Measurements from ENCODE around the gene TLR1.

TLR1 gene

DNA sequence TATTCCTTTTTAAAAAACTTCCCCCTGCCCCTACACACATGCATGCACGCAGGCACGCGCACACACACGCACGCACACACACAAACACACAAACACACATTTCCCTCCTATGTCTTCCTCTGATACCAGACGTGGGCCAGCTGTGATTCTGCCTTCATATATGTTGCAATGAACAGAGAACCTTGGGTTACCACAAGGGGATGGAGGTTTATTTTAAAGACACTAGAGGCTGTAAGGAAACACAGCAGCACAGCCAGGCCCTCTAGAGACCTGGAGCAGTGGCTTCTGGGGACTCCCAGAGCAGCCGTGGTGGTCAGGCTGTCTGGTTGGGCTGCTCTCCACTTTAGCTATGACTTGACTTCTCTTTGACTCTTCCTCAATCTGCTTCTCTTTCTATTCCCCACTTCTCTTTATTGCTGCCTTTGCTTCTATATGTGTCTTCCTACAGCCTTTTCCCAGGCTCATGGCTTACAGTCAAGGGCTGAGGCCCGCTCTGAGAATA is 18.6 kb downstream of the TLR1 start:
- Histone ChIP-seq H3K9me3 (ENCODE audit: control insufficient read depth, insufficient read depth, low read depth, low read length) (no peaks in the 10 kb centered on the region), H3K27ac (ENCODE audit: extremely low read depth, low read depth, low read length) (no peak overlapping the region), H3K4me3 (ENCODE audit: low read depth, low read length) (no peak overlapping the region), H3K4me1 (ENCODE audit: control insufficient read depth, insufficient read depth, low read length) (no peaks in the 10 kb centered on the region), H3K36me3 (ENCODE audit: control insufficient read depth in 2 of 2, insufficient read depth in 1 of 2, low read length in 2 of 2) (no peaks in the 10 kb centered on the region)
- TF ChIP-seq ZNF311 (tag by site-specific recombination; IDR thresholded peaks at IDR 0.05; ENCODE audit: borderline replicate concordance) (no peak), ZFP69B (tag by site-specific recombination; IDR thresholded peaks at IDR 0.05) (no peak), ZBTB8A (tag by site-specific recombination; IDR thresholded peaks at IDR 0.05) (no peak), ZNF837 (tag by site-specific recombination; IDR thresholded peaks at IDR 0.05) (no peak), ZNF785 (tag by site-specific recombination; IDR thresholded peaks at IDR 0.05) (no peak), ZNF558 (tag by site-specific recombination; IDR thresholded peaks at IDR 0.05) (no peak), ZBTB26 (tag by site-specific recombination; optimal IDR thresholded peaks at IDR 0.05) (no peak), ZNF560 (tag by site-specific recombination; IDR thresholded peaks at IDR 0.05; ENCODE audit: borderline replicate concordance) (no peak), ZNF292 (tag by site-specific recombination; IDR thresholded peaks at IDR 0.05; ENCODE audit: borderline replicate concordance, low read depth) (no peak), ZNF24 (tag by site-specific recombination; IDR thresholded peaks at IDR 0.05) (no peak), ZNF544 (tag by site-specific recombination; IDR thresholded peaks at IDR 0.05) (no peak), ZNF354C (tag by site-specific recombination; IDR thresholded peaks at IDR 0.05; ENCODE audit: borderline replicate concordance, low read depth) (no peak)
- TF ChIP-seq, protein P1, sequence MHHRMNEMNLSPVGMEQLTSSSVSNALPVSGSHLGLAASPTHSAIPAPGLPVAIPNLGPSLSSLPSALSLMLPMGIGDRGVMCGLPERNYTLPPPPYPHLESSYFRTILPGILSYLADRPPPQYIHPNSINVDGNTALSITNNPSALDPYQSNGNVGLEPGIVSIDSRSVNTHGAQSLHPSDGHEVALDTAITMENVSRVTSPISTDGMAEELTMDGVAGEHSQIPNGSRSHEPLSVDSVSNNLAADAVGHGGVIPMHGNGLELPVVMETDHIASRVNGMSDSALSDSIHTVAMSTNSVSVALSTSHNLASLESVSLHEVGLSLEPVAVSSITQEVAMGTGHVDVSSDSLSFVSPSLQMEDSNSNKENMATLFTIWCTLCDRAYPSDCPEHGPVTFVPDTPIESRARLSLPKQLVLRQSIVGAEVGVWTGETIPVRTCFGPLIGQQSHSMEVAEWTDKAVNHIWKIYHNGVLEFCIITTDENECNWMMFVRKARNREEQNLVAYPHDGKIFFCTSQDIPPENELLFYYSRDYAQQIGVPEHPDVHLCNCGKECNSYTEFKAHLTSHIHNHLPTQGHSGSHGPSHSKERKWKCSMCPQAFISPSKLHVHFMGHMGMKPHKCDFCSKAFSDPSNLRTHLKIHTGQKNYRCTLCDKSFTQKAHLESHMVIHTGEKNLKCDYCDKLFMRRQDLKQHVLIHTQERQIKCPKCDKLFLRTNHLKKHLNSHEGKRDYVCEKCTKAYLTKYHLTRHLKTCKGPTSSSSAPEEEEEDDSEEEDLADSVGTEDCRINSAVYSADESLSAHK (tag by site-specific recombination; IDR thresholded peaks at IDR 0.05) = no peak
- TF ChIP-seq, protein P2, sequence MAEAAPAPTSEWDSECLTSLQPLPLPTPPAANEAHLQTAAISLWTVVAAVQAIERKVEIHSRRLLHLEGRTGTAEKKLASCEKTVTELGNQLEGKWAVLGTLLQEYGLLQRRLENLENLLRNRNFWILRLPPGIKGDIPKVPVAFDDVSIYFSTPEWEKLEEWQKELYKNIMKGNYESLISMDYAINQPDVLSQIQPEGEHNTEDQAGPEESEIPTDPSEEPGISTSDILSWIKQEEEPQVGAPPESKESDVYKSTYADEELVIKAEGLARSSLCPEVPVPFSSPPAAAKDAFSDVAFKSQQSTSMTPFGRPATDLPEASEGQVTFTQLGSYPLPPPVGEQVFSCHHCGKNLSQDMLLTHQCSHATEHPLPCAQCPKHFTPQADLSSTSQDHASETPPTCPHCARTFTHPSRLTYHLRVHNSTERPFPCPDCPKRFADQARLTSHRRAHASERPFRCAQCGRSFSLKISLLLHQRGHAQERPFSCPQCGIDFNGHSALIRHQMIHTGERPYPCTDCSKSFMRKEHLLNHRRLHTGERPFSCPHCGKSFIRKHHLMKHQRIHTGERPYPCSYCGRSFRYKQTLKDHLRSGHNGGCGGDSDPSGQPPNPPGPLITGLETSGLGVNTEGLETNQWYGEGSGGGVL (tag by site-specific recombination; IDR thresholded peaks at IDR 0.05) = no peak
- TF ChIP-seq, protein P3, sequence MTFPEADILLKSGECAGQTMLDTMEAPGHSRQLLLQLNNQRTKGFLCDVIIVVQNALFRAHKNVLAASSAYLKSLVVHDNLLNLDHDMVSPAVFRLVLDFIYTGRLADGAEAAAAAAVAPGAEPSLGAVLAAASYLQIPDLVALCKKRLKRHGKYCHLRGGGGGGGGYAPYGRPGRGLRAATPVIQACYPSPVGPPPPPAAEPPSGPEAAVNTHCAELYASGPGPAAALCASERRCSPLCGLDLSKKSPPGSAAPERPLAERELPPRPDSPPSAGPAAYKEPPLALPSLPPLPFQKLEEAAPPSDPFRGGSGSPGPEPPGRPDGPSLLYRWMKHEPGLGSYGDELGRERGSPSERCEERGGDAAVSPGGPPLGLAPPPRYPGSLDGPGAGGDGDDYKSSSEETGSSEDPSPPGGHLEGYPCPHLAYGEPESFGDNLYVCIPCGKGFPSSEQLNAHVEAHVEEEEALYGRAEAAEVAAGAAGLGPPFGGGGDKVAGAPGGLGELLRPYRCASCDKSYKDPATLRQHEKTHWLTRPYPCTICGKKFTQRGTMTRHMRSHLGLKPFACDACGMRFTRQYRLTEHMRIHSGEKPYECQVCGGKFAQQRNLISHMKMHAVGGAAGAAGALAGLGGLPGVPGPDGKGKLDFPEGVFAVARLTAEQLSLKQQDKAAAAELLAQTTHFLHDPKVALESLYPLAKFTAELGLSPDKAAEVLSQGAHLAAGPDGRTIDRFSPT (tag by site-specific recombination; IDR thresholded peaks at IDR 0.05) = no peak
- CTCF ChIA-PET = interaction anchor here (0.6 to 3.5 kb wide), 3 partner anchors 20 to 104 kb away, joined by 3 to 15 read pairs (median 3); no protein-coding TSS in a partner anchor
- POLR2A ChIA-PET = no interaction called here

- H3K27ac ChIP-seq (ENCODE audit: extremely low read depth, low read depth, low read length) = no peak overlapping the region
- no peaks in the 10 kb centered on the region for H3K9me3 ChIP-seq (ENCODE audit: control insufficient read depth, insufficient read depth, low read depth, low read length)
- no peaks in the 10 kb centered on the region for H3K4me1 ChIP-seq (ENCODE audit: control insufficient read depth, insufficient read depth, low read length)
- ChIA-PET CTCF (interaction anchor here (0.6 to 3.5 kb wide), 6 partner anchors 19 to 723 kb away, joined by 3 to 15 read pairs (median 5); partner anchors contain the start of gene TLR1), POLR2A (no interaction called here)
- H3K4me3 ChIP-seq (ENCODE audit: low read depth, low read length) = no peak overlapping the region
- H3K36me3 ChIP-seq (ENCODE audit: control insufficient read depth in 2 of 2, insufficient read depth in 1 of 2, low read length in 2 of 2) = no peaks in the 10 kb centered on the region
- no peak for TF ChIP-seq ZNF37A (tag by site-specific recombination; IDR thresholded peaks at IDR 0.05)
- TF ChIP-seq SP7 (tag by site-specific recombination; IDR thresholded peaks at IDR 0.05) = no peak
- TF ChIP-seq INSM2 (tag by site-specific recombination; IDR thresholded peaks at IDR 0.05) = no peak
- no peak for TF ChIP-seq ZNF660 (tag by site-specific recombination; IDR thresholded peaks at IDR 0.05)
- TF ChIP-seq ZNF280D (tag by site-specific recombination; IDR thresholded peaks at IDR 0.05) = no peak
- no peak for TF ChIP-seq ZNF830 (tag by site-specific recombination; IDR thresholded peaks at IDR 0.05; ENCODE audit: low read depth)
- TF ChIP-seq ZNF292 (tag by site-specific recombination; IDR thresholded peaks at IDR 0.05; ENCODE audit: borderline replicate concordance, low read depth) = no peak
These were observed 19.4 kb downstream of the TLR1 start for GRCh38 chr4:38785041-38785790.

Data from HEK293 (cell line).